Upper lobe of right lung (tissue), 1 donor: ENCODE results near the gene GPR35. TPM values are rescaled to one million over a fixed set of nuclear protein-coding genes. Genes with fewer than 3 reads are reported as not detected.
A peak's percentile ranks its signal among the peaks of the same experiment; 100 is the strongest.
"Not testable (repeated sequence)": the region's sequence is repeated elsewhere in the genome, so short reads cannot be mapped to it uniquely, and the experiment has no call there.

Experiments used
- ATAC-seq: fragments of 200-7000 bp; cut with Tn5 transposase; one replicate; pipeline ENCODE4 v1.9.1; 2020; ENCODE audit warnings: mild to moderate bottlenecking, moderate library complexity
- DNase-seq: peaks from one replicate; pipeline ENCODE4 v3.0.0-alpha.2; 2020
- H3K27ac ChIP-seq: fragments of 200-600 bp; one replicate; pipeline ENCODE4 v1.8.0; 2022
- H3K27me3 ChIP-seq: fragments of 200-600 bp; one replicate; pipeline ENCODE4 v1.8.0; 2022; ENCODE audit warnings: mild to moderate bottlenecking
- H3K36me3 ChIP-seq: fragments of 200-600 bp; one replicate; pipeline ENCODE4 v1.8.0; 2022
- H3K4me1 ChIP-seq: fragments of 200-600 bp; one replicate; pipeline ENCODE4 v1.8.0; 2022
- H3K4me3 ChIP-seq: fragments of 200-600 bp; one replicate; pipeline ENCODE4 v1.8.0; 2022; ENCODE audit warnings: mild to moderate bottlenecking
- H3K9me3 ChIP-seq: fragments of 200-600 bp; one replicate; pipeline ENCODE4 v1.8.0; 2022
- intact Hi-C: fragments of 100-400 bp; cut with DNase I; formaldehyde crosslinking; loops from one replicate; pipeline ENCODE4 v1.11.0; 2022
- total RNA-seq: library from RNA; stranded (reverse); fragmentation: NEBNext Ultra II Directional; extraction: Animal tissue kit (Norgen Biotek cat#: 25700); gene quantifications from one replicate; pipeline ENCODE4 v1.2.1, GENCODE V29; 2021
- TF ChIP-seq, protein P1 (sequence below): fragments of 200-600 bp; IDR thresholded peaks from one replicate; pipeline ENCODE4 v1.8.0; 2022; ENCODE audit warnings: antibody characterized with exemption
- donor health status: DM: no; HTN: yes; CAD: no; lungs with severe emphysema.

Gene GPR35
- total RNA-seq, 1 donor from 2014 or later, result 3.4 TPM

DNA sequence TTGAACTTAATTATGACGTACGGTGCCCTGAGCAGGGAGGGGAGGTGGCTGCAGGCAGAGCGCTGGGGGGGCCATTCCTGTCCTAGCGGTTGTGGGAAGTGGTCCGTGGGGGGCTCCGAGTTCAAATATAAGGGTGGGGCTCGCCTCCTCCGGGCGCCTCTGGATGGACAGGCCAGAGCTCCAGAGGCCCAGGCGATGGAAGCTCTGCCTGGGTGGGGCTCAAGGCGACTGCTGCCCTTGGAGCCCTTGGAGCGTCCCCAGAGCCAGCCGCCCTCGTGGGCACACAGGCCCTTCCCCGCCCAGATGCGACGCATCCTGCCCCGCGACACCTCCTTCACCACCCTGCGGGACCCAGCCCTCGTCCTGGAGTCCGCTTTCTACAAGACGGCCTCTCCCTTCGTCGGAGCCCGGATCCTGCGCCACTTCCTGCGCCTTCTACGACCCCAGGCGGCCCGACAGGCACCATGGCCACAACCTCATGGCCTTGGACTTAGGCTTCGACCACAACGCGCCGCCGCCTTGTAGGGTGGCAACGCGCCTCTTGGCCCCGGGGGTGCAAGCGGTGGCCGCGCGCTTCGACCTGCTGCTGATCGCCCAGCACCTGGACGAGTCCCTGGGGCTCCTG, 46.9 kb downstream of the GPR35 start:
- Histone ChIP-seq H3K36me3 (no peaks in the 10 kb centered on the region), H3K27ac (no peak overlapping the region), H3K9me3 (no peaks in the 10 kb centered on the region), H3K4me1 (no peaks in the 10 kb centered on the region), H3K4me3 (no peak overlapping the region), H3K27me3 (peaks cover 27% of the 10 kb centered on the region)
- intact Hi-C loops, result no loop called here
- ATAC-seq (no peak), DNase-seq (no peak)
- TF ChIP-seq, protein P1, sequence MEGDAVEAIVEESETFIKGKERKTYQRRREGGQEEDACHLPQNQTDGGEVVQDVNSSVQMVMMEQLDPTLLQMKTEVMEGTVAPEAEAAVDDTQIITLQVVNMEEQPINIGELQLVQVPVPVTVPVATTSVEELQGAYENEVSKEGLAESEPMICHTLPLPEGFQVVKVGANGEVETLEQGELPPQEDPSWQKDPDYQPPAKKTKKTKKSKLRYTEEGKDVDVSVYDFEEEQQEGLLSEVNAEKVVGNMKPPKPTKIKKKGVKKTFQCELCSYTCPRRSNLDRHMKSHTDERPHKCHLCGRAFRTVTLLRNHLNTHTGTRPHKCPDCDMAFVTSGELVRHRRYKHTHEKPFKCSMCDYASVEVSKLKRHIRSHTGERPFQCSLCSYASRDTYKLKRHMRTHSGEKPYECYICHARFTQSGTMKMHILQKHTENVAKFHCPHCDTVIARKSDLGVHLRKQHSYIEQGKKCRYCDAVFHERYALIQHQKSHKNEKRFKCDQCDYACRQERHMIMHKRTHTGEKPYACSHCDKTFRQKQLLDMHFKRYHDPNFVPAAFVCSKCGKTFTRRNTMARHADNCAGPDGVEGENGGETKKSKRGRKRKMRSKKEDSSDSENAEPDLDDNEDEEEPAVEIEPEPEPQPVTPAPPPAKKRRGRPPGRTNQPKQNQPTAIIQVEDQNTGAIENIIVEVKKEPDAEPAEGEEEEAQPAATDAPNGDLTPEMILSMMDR, result no peak

DNA sequence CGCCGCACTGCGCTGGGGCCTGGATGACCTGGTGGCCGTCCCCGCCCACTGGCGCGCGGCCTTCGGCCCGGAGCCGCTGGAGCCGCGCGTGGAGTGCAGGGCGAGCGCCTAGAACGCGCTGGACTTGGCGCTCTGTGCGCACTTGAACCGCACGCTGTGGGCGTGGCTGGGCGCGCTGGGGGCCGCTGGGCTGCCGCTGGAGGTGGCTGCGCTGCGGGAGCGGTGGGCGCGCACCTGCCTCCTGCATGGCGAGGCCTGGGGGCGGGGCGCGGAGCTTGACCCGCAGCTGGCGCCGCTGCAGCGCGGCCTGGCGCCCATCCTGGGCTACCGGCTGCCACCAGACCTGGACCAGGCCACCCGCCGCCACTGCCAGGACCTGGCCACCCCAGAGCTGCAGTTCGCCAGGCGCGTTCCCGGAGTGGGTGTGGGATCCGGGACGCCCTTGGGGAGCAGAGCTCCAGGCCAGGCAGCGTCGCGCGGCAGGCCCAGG, 47.5 kb downstream of the GPR35 start:
- no peaks in the 10 kb centered on the region for H3K4me1 ChIP-seq
- TF ChIP-seq, protein P1, result no peak
- H3K4me3 ChIP-seq, result no peak overlapping the region
- H3K9me3 ChIP-seq, result no peaks in the 10 kb centered on the region
- H3K27me3 ChIP-seq, result peaks cover 27% of the 10 kb centered on the region
- ATAC-seq (no peak), DNase-seq (no peak)
- H3K27ac ChIP-seq, result no peak overlapping the region
- H3K36me3 ChIP-seq, result no peaks in the 10 kb centered on the region
- intact Hi-C loops, result no loop called here

DNA sequence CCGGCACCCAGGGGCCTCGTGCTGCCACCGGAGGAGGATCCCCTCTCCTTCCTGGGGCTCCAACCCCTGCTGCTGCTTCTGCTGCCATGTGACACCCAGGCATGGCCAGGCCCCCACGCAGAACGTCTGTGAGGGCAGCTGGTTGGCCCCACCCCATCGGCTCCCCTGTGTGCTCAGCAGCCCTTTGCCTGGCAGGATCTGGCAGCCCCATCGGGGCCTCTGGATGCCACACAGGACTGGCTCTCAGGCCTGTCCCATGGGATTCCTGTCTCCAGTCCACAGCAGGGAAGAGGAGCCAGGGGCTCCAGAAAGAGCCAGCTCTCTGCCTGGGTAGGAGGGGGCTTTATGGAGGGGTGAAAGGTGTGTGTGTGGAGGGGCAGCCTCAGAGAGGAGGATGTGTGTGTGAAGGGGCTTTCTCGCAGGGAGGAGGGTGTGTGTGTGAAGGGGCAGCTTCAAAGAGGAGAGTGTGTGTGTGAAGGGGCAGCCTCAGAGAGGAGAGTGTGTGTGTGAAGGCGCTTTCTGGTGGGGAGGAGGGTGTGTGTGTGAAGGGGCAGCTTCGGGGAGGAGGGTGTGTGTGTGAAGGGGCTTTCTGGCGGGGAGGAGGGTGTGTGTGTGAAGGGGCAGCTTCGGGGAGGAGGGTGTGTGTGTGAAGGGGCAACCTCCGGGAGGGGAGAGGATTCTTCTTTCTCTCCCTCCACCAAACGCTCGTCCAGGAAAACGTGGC, 49.3 kb downstream of the GPR35 start:
- H3K27ac ChIP-seq, H3K9me3 ChIP-seq, DNase-seq, H3K4me1 ChIP-seq, H3K4me3 ChIP-seq, intact Hi-C loops, ATAC-seq, H3K36me3 ChIP-seq: not testable (repeated sequence)
- peaks cover 27% of the 10 kb centered on the region for H3K27me3 ChIP-seq

DNA sequence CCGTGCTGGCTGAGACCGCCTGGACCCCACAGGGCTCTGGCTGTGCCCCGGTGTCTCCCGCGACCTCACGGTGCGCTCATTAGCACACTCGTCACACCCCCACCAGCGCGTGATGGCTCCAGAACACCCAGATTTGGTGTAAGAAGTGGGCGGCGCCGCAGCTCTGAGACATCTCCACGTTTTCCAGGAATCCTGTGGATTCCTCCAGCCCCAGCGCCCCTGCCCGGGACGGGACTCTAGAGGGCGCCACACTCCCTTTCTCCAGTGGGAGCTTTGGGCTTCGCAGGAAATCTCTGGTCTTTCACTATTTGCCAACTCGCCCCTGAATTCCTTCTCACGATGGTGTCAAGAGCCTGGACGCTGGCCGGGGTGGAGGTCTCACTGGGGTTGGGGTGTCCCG, 50.1 kb downstream of the GPR35 start:
- H3K27ac ChIP-seq, H3K36me3 ChIP-seq, H3K9me3 ChIP-seq, DNase-seq, intact Hi-C loops, H3K4me3 ChIP-seq, H3K4me1 ChIP-seq: not testable (repeated sequence)
- H3K27me3 ChIP-seq, result peaks cover 27% of the 10 kb centered on the region
- peak; percentile 65 for ATAC-seq

DNA sequence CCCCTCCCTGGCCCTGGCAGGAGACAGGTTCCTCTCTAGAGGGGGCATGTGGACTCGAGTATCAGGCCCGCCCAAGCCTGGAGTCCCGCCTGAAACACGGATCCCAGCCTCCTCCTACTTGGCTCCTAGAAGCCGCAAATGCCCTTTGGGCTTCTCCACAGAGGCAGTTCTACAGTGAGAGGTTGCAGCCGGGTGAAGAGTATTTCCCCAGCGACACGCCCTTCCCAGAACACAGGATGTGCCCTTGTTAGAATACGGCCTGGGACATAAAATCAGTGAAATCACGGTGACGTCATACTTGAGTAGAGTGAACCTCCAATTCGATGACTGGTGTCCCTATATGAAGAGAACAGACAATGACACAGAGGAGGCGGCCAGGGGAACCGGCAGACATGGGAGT, 52.8 kb downstream of the GPR35 start:
- ATAC-seq, H3K4me3 ChIP-seq, H3K36me3 ChIP-seq, H3K4me1 ChIP-seq, H3K27ac ChIP-seq, H3K9me3 ChIP-seq, DNase-seq, intact Hi-C loops: not testable (repeated sequence)
- peaks cover 12% of the 10 kb centered on the region for H3K27me3 ChIP-seq

DNA sequence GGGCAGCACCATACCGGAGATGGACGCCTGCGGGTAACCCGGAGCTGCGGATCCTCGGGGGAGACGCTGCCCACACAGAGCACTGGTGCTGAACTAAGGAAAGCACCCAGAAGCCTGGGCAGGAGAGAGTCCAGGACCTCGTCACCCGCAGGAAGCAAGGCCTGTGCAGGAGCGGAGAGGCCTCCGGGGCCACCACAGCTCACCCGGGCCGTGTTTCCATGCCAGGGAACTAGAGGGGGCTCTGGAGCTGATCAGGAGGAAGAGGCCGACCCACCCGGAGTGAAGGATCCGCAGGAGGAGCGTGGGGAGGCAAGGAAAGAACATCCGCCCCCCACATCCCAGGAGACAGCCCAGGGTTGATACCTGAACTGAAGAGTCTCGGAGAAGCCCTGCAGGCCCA, 53.6 kb downstream of the GPR35 start:
- intact Hi-C loops, H3K36me3 ChIP-seq, H3K27me3 ChIP-seq, H3K27ac ChIP-seq, ATAC-seq, H3K4me1 ChIP-seq, DNase-seq, H3K9me3 ChIP-seq, H3K4me3 ChIP-seq: not testable (repeated sequence)

DNA sequence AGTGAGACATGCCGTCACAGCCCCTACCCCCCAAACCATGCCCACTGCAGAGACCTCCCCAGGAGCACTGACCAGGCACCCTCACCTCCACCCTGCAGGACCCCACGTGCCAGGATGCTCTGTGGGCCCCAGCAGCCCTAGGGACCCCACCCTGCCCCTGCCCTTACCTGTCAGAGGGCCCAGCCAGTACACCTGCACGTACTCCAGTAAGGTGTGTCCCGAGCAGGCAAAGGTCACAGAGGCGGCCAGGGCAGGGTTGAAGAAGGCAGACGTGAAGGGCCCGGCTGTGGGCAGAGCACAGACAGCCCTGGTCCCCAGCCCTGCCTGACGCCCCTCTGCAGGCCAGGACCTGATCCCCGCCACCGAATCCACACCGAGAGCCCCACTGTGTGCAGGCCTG, 54.9 kb downstream of the GPR35 start:
- H3K4me1 ChIP-seq, H3K27me3 ChIP-seq, H3K9me3 ChIP-seq, ATAC-seq, H3K4me3 ChIP-seq, DNase-seq, H3K27ac ChIP-seq, H3K36me3 ChIP-seq, intact Hi-C loops: not testable (repeated sequence)

Other genes starting within 250 kb of the GPR35 start
- gene GPC1, start 189.8 kb upstream of the GPR35 start, total RNA-seq, result 24.8 TPM
- 19.3 TPM for gene ANKMY1, start 67.5 kb upstream of the GPR35 start, total RNA-seq
- gene DUSP28, start 65.1 kb upstream of the GPR35 start, total RNA-seq, result 5.3 TPM
- gene RNPEPL1, start 57.0 kb upstream of the GPR35 start, total RNA-seq, result 88.6 TPM
- 31.8 TPM for gene CAPN10, start 38.7 kb upstream of the GPR35 start, total RNA-seq
- gene AQP12B, start 57.4 kb downstream of the GPR35 start, total RNA-seq, result not detected
- gene AQP12A, start 66.4 kb downstream of the GPR35 start, total RNA-seq, result not detected
- gene KIF1A, start 194.7 kb downstream of the GPR35 start, total RNA-seq, result 0.81 TPM
- not detected for gene AGXT, start 243.3 kb downstream of the GPR35 start, total RNA-seq